Endodermal cell (in vitro differentiated cells): ENCODE measurements around the gene VPS13D. TPM values are rescaled to one million over a fixed set of nuclear protein-coding genes. Genes with fewer than 3 reads are reported as not detected.

ENCODE experiments used
- DNase-seq: peaks from one replicate; pipeline ENCODE4 v3.0.0-alpha.2; 2017
- H3K27ac ChIP-seq: 2 replicates; pipeline ENCODE4 v1.5.1; 2013; ENCODE audit warnings: mild to moderate bottlenecking, low read depth, low read length, moderate library complexity
- H3K27me3 ChIP-seq: 2 replicates; pipeline ENCODE4 v1.6.1; 2013; ENCODE audit warnings: mild to moderate bottlenecking, low read length, moderate library complexity; ENCODE audit not compliant: insufficient read depth, control insufficient read depth, poor library complexity, severe bottlenecking
- H3K36me3 ChIP-seq: 2 replicates; pipeline ENCODE4 v1.7.0; 2013; ENCODE audit warnings: mild to moderate bottlenecking, low read length, moderate library complexity; ENCODE audit not compliant: control insufficient read depth, insufficient read depth
- H3K4me1 ChIP-seq: one replicate; pipeline ENCODE4 v1.7.0; 2013; ENCODE audit warnings: low read length; ENCODE audit not compliant: control insufficient read depth, insufficient read depth
- H3K4me3 ChIP-seq: 2 replicates; pipeline ENCODE4 v1.5.1; 2013; ENCODE audit warnings: mild to moderate bottlenecking, low read length, moderate library complexity
- H3K9ac ChIP-seq: 2 replicates; pipeline ENCODE4 v1.6.1; 2013; ENCODE audit warnings: mild to moderate bottlenecking, low read length, moderate library complexity; ENCODE audit not compliant: poor library complexity, severe bottlenecking; ENCODE audit errors: extremely low read depth
- H3K9me3 ChIP-seq: 2 replicates; pipeline ENCODE4 v1.6.1; 2013; ENCODE audit warnings: mild to moderate bottlenecking, low read length, moderate library complexity; ENCODE audit not compliant: control insufficient read depth
- H3K27ac Mint-ChIP-seq: 2 replicates; pipeline ENCODE4 v1.8.0; 2020; ENCODE audit warnings: mixed read lengths
- H3K27me3 Mint-ChIP-seq: 2 replicates; pipeline ENCODE4 v1.8.0; 2021; ENCODE audit warnings: mild to moderate bottlenecking, mixed read lengths; ENCODE audit not compliant: insufficient read depth
- H3K36me3 Mint-ChIP-seq: 2 replicates; pipeline ENCODE4 v1.8.0; 2020; ENCODE audit warnings: low read depth, mixed read lengths
- H3K4me1 Mint-ChIP-seq: 2 replicates; pipeline ENCODE4 v1.8.0; 2020; ENCODE audit warnings: mixed read lengths
- H3K4me3 Mint-ChIP-seq: 2 replicates; pipeline ENCODE4 v1.8.0; 2020; ENCODE audit warnings: mild to moderate bottlenecking, moderate library complexity, mixed read lengths
- H3K9me3 Mint-ChIP-seq: 2 replicates; pipeline ENCODE4 v1.8.0; 2020; ENCODE audit warnings: mild to moderate bottlenecking, mixed read lengths
- WGBS, 2 experiments: methylation state at CpG; one replicate each; pipeline versions ENCODE4 v1.1.5 to v1.1.7; 2013; ENCODE audit warnings: missing lambda C conversion rate in 2 of 2, mixed read lengths in 1 of 2; ENCODE audit not compliant: insufficient coverage in 1 of 2, insufficient read length in 1 of 2; 5-methylcytosine and 5-hydroxymethylcytosine counted together
- total RNA-seq, 2 donors: library from RNA; stranded (reverse); fragmentation: NEBNext Ultra II Directional in 1 of 2; extraction: Animal tissue kit (Norgen Biotek cat#: 25700) in 1 of 2; gene quantifications; 2 replicates in 1 of 2; 3 replicates in 1 of 2; pipeline ENCODE4 v1.2.1, GENCODE V29; 2021
- TF ChIP-seq, protein P1 (sequence below): fragments of 200-600 bp; sonication (generic); conservative IDR thresholded peaks from 2 replicates; pipeline ENCODE4 v1.5.0; 2021; ENCODE audit warnings: antibody characterized with exemption, mild to moderate bottlenecking

VPS13D gene
- total RNA-seq, 2 donors from 2014 or later: 32.5 to 36.7 TPM

- no peaks in the 10 kb centered on the region for H3K27me3 ChIP-seq
- peaks cover 8% of the 10 kb centered on the region for H3K4me1 ChIP-seq
- no peaks in the 10 kb centered on the region for H3K27me3 Mint-ChIP-seq
- no peak overlapping the region for H3K27ac Mint-ChIP-seq
- TF ChIP-seq, protein P1, sequence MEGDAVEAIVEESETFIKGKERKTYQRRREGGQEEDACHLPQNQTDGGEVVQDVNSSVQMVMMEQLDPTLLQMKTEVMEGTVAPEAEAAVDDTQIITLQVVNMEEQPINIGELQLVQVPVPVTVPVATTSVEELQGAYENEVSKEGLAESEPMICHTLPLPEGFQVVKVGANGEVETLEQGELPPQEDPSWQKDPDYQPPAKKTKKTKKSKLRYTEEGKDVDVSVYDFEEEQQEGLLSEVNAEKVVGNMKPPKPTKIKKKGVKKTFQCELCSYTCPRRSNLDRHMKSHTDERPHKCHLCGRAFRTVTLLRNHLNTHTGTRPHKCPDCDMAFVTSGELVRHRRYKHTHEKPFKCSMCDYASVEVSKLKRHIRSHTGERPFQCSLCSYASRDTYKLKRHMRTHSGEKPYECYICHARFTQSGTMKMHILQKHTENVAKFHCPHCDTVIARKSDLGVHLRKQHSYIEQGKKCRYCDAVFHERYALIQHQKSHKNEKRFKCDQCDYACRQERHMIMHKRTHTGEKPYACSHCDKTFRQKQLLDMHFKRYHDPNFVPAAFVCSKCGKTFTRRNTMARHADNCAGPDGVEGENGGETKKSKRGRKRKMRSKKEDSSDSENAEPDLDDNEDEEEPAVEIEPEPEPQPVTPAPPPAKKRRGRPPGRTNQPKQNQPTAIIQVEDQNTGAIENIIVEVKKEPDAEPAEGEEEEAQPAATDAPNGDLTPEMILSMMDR: no peak
- H3K36me3 Mint-ChIP-seq: peaks cover 26% of the 10 kb centered on the region
- H3K4me3 ChIP-seq: no peak overlapping the region
- no peaks in the 10 kb centered on the region for H3K9me3 Mint-ChIP-seq
- no peak overlapping the region for H3K4me3 Mint-ChIP-seq
- WGBS, 2 experiments: 96 to 100% methylated on average over 1 to 2 of the region's 2 CpGs
- H3K27ac ChIP-seq: no peak overlapping the region
- no peak for DNase-seq
- peaks cover 18% of the 10 kb centered on the region for H3K4me1 Mint-ChIP-seq
- H3K36me3 ChIP-seq: peaks cover 20% of the 10 kb centered on the region
- H3K9me3 ChIP-seq: no peaks in the 10 kb centered on the region
- no peak overlapping the region for H3K9ac ChIP-seq
These were observed 142.3 kb downstream of the VPS13D start for GRCh38 chr1:12372180-12372579.

DNA sequence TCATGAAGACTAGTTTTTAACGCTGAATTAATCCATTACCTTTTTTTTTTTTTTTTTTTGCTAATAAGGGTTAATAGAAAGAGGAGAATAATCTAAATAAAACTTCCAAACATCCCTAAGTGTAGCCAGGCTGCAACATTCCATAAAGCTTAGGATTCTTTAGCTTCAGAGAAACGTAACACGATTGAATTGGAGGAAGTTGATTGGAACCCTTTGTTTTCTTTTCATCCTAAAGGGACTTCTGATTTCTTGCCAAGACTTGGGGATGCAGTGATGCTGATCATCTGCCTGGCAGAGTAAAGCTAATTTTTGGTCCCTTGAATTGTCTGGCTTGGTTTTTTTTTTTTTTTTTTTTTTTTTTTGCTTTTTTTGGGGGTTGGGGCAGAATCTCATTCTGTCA is 142.9 kb downstream of the VPS13D start:
- DNase-seq: no peak
- Mint-ChIP-seq H3K4me3 (no peak overlapping the region), H3K27me3 (no peaks in the 10 kb centered on the region), H3K27ac (no peak overlapping the region), H3K9me3 (no peaks in the 10 kb centered on the region), H3K4me1 (peaks cover 17% of the 10 kb centered on the region), H3K36me3 (peaks cover 26% of the 10 kb centered on the region)
- no peak overlapping the region for H3K9ac ChIP-seq
- TF ChIP-seq, protein P1: no peak
- no peak overlapping the region for H3K27ac ChIP-seq
- H3K4me3 ChIP-seq: no peak overlapping the region
- H3K9me3 ChIP-seq: no peaks in the 10 kb centered on the region
- H3K4me1 ChIP-seq: peaks cover 8% of the 10 kb centered on the region
- no peaks in the 10 kb centered on the region for H3K27me3 ChIP-seq
- peaks cover 20% of the 10 kb centered on the region for H3K36me3 ChIP-seq
- WGBS, 2 experiments: 83 to 100% methylated on average over 2 of the region's 3 CpGs

DNA sequence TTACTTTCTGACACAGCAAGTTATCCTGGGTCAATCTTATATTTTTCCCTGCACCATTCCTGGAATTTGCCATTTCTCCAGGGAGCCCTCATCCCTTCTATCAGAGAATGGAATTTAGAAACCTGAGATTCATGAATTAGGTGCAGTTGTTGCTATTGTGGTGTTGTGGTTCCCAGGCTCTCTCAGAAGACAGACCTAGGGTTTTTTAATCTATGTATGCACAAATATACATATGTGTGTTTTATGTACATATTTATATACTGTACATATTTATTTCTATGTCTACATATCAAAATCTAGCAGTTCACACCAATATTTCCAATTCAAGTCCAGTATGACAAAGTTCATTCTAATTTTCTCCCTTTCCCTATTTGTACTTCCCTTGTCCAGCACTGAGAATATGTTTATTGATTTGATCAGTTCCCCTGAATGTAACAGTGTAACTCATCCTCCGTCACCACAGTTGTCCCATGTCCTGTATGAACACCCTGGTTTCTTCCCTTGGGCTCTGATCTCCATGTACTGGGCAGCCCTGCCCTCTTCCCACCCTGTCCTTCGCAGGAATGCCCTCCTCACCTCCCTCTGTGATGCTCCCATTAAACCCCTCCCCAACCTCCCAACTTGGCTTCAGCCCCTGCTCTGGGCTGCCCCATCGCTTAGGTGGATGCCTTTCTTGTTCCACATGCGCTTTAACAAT is 145.5 kb downstream of the VPS13D start:
- Histone ChIP-seq H3K4me1 (peaks cover 5% of the 10 kb centered on the region), H3K9ac (no peak overlapping the region), H3K36me3 (peaks cover 26% of the 10 kb centered on the region), H3K27me3 (no peaks in the 10 kb centered on the region), H3K27ac (no peak overlapping the region), H3K4me3 (no peak overlapping the region), H3K9me3 (no peaks in the 10 kb centered on the region)
- Mint-ChIP-seq H3K4me3 (no peak overlapping the region), H3K9me3 (no peaks in the 10 kb centered on the region), H3K27ac (no peak overlapping the region), H3K4me1 (peaks cover 7% of the 10 kb centered on the region), H3K27me3 (no peaks in the 10 kb centered on the region), H3K36me3 (peaks cover 31% of the 10 kb centered on the region)
- TF ChIP-seq, protein P1: no peak
- 91% methylated on average over 4 of the region's 4 CpGs; no CpG with 5 or more reads in 1 of the 2 experiments for WGBS, 2 experiments
- no peak for DNase-seq
